Caco-2 (cell line): ENCODE data around the gene SUSD1. TPM values are rescaled to one million over a fixed set of nuclear protein-coding genes. Genes with fewer than 3 reads are reported as not detected.

ENCODE experiments used
- BruUV-seq: library from RNA; stranded (reverse); fragments of 400-500 nt; replicated peaks from 2 replicates; lab custom pipeline; 2021; lab: Mats Ljungman, UMichigan
- CTCF ChIA-PET: fragments of 300-600 bp; sonication (Branson Sonifier 250); formaldehyde crosslinking; loops from one replicate; lab custom pipeline; 2022; ENCODE audit warnings: antibody characterized with exemption; lab: Charles Lee
- POLR2A ChIA-PET: fragments of 300-600 bp; sonication (Branson Sonifier 250); formaldehyde crosslinking; loops from one replicate; lab custom pipeline; 2022; ENCODE audit warnings: antibody characterized with exemption; lab: Charles Lee
- DNase-seq, 2 experiments: peaks; one replicate each; pipeline versions ENCODE4 v3.0.0 to v3.0.0-alpha.2; 2020 to 2022
- H3K27me3 ChIP-seq: replicated peaks from 2 replicates; pipeline ENCODE4 v1.6.0; 2011; ENCODE audit warnings: low read length; ENCODE audit not compliant: control insufficient read depth, insufficient read depth
- H3K36me3 ChIP-seq: 2 replicates; pipeline ENCODE4 v1.5.1; 2011; ENCODE audit warnings: low read length; ENCODE audit not compliant: control insufficient read depth, insufficient read depth
- H3K4me1 ChIP-seq: fragments of 250-450 bp; sonication (Bioruptor Pico); 2 replicates; pipeline ENCODE4 v1.5.1; 2020; ENCODE audit warnings: mild to moderate bottlenecking
- H3K4me3 ChIP-seq: 2 replicates; pipeline ENCODE4 v1.5.1; 2011; ENCODE audit warnings: low read depth, mild to moderate bottlenecking, control low read depth, low read length
- H3K9me3 ChIP-seq: fragments of 250-450 bp; sonication (Bioruptor Pico); 2 replicates; pipeline ENCODE4 v1.5.1; 2020; ENCODE audit warnings: mild to moderate bottlenecking, moderate library complexity
- H3K27ac Mint-ChIP-seq: one replicate; pipeline ENCODE4 v1.8.0; 2022; ENCODE audit warnings: mixed read lengths; ENCODE audit not compliant: unreplicated experiment
- H3K27me3 Mint-ChIP-seq: one replicate; pipeline ENCODE4 v1.8.0; 2022; ENCODE audit warnings: mixed read lengths; ENCODE audit not compliant: insufficient read depth, unreplicated experiment
- H3K36me3 Mint-ChIP-seq: one replicate; pipeline ENCODE4 v1.8.0; 2022; ENCODE audit warnings: mild to moderate bottlenecking, mixed read lengths; ENCODE audit not compliant: insufficient read depth, unreplicated experiment
- H3K4me1 Mint-ChIP-seq: one replicate; pipeline ENCODE4 v1.8.0; 2022; ENCODE audit warnings: low read depth, mixed read lengths; ENCODE audit not compliant: unreplicated experiment
- H3K4me3 Mint-ChIP-seq: one replicate; pipeline ENCODE4 v1.8.0; 2022; ENCODE audit warnings: mild to moderate bottlenecking, moderate library complexity, mixed read lengths; ENCODE audit not compliant: unreplicated experiment
- H3K9me3 Mint-ChIP-seq: one replicate; pipeline ENCODE4 v1.8.0; 2022; ENCODE audit warnings: mixed read lengths; ENCODE audit not compliant: unreplicated experiment
- CTCF ChIP-seq, 2 experiments: fragments of 200-600 bp in 1 of 2; IDR thresholded peaks; 1 replicate in 1 of 2; 2 replicates in 1 of 2; pipeline versions ENCODE4 v1.5.1 to v1.8.0; 2011 to 2022; ENCODE audit warnings: antibody characterized with exemption in 1 of 2, control low read depth in 1 of 2, inconsistent platforms in 1 of 2, low read depth in 1 of 2, low read length in 1 of 2, mild to moderate bottlenecking in 1 of 2, moderate library complexity in 1 of 2; ENCODE audit not compliant: insufficient read depth in 1 of 2, severe bottlenecking in 1 of 2, unreplicated experiment in 1 of 2
- intact Hi-C: fragments of 100-400 bp; cut with micrococcal nuclease; formaldehyde crosslinking; loops from one replicate; pipeline ENCODE4 v1.10.0; 2022; ENCODE audit not compliant: unreplicated experiment
- total RNA-seq: library from RNA; stranded (reverse); gene quantifications from 2 replicates; pipeline ENCODE4 v1.2.3, GENCODE V29; 2022

SUSD1 gene
- total RNA-seq, 1 experiment from 2014 or later, result 53.4 TPM

- POLR2A ChIA-PET, result no interaction called here
- no peaks in the 10 kb centered on the region for H3K27me3 Mint-ChIP-seq
- Histone ChIP-seq H3K27me3 (no peaks in the 10 kb centered on the region), H3K36me3 (no peaks in the 10 kb centered on the region), H3K9me3 (no peaks in the 10 kb centered on the region), H3K4me3 (no peak overlapping the region), H3K4me1 (peaks cover 48% of the 10 kb centered on the region)
- no TSS peak for BruUV-seq
- TF ChIP-seq CTCF (IDR thresholded peaks at IDR 0.05; ENCODE audit: insufficient read depth in 1 of 2, low read depth in 1 of 2, low read length in 1 of 2, severe bottlenecking in 1 of 2, unreplicated experiment in 1 of 2), result no peak
- H3K9me3 Mint-ChIP-seq, result no peaks in the 10 kb centered on the region
- DNase-seq, result no peak
- peaks cover 14% of the 10 kb centered on the region for H3K4me1 Mint-ChIP-seq
- intact Hi-C loops, result no loop called here
- CTCF ChIA-PET, result no interaction called here
- H3K27ac Mint-ChIP-seq, result no peak overlapping the region
- no peak overlapping the region for H3K4me3 Mint-ChIP-seq
- peaks cover 26% of the 10 kb centered on the region for H3K36me3 Mint-ChIP-seq
Measured at GRCh38 chr9:112159781-112160180, 15.3 kb downstream of the SUSD1 start.

GRCh38 chr9:112158656-112159367 lies 16.3 kb downstream of the SUSD1 start:
- no peaks in the 10 kb centered on the region for H3K9me3 ChIP-seq
- Mint-ChIP-seq H3K9me3 (no peaks in the 10 kb centered on the region), H3K36me3 (peaks cover 35% of the 10 kb centered on the region), H3K27ac (no peak overlapping the region), H3K27me3 (no peaks in the 10 kb centered on the region), H3K4me3 (no peak overlapping the region), H3K4me1 (peaks cover 14% of the 10 kb centered on the region)
- peaks cover 41% of the 10 kb centered on the region for H3K4me1 ChIP-seq
- BruUV-seq, result no TSS peak
- no peak for TF ChIP-seq CTCF (IDR thresholded peaks at IDR 0.05; ENCODE audit: insufficient read depth in 1 of 2, low read depth in 1 of 2, low read length in 1 of 2, severe bottlenecking in 1 of 2, unreplicated experiment in 1 of 2)
- DNase-seq, result no peak
- no peaks in the 10 kb centered on the region for H3K27me3 ChIP-seq
- ChIA-PET POLR2A (no interaction called here), CTCF (interaction anchor here (0.7 kb wide), 1 partner anchor 1560 kb away, joined by 3 read pairs; no protein-coding TSS in a partner anchor)
- H3K4me3 ChIP-seq, result no peak overlapping the region
- no peaks in the 10 kb centered on the region for H3K36me3 ChIP-seq
- intact Hi-C loops, result no loop called here

- no TSS peak for BruUV-seq
Measured at GRCh38 chr9:112157961-112158360, 17.1 kb downstream of the SUSD1 start.

More at GRCh38 chr9:112157961-112158360, 17.1 kb downstream of the SUSD1 start:
- H3K27ac Mint-ChIP-seq, result no peak overlapping the region
- TF ChIP-seq CTCF (IDR thresholded peaks at IDR 0.05; ENCODE audit: insufficient read depth in 1 of 2, low read depth in 1 of 2, low read length in 1 of 2, severe bottlenecking in 1 of 2, unreplicated experiment in 1 of 2), result no peak
- Histone ChIP-seq H3K27me3 (no peaks in the 10 kb centered on the region), H3K4me3 (no peak overlapping the region), H3K4me1 (peaks cover 32% of the 10 kb centered on the region), H3K36me3 (no peaks in the 10 kb centered on the region), H3K9me3 (no peaks in the 10 kb centered on the region)
- H3K36me3 Mint-ChIP-seq, result peaks cover 37% of the 10 kb centered on the region
- no peak for DNase-seq
- H3K4me1 Mint-ChIP-seq, result peaks cover 14% of the 10 kb centered on the region
- no peaks in the 10 kb centered on the region for H3K9me3 Mint-ChIP-seq
- CTCF ChIA-PET, result no interaction called here
- no peaks in the 10 kb centered on the region for H3K27me3 Mint-ChIP-seq
- intact Hi-C loops, result no loop called here
- POLR2A ChIA-PET, result no interaction called here
- no peak overlapping the region for H3K4me3 Mint-ChIP-seq
